ENCODE results near the gene ACSL1. TPM values are rescaled to one million over a fixed set of nuclear protein-coding genes. Genes with fewer than 3 reads are reported as not detected.

The ACSL1 gene
- total and polyA plus RNA-seq, 2 experiments from 2014 or later, result 6.2 to 13.1 TPM

- Mint-ChIP-seq H3K27ac (no peak overlapping the region), H3K4me3 (no peak overlapping the region), H3K4me1 (no peaks in the 10 kb centered on the region), H3K9me3 (no peaks in the 10 kb centered on the region), H3K27me3 (ENCODE audit: insufficient read depth, low read depth, poor library complexity) (no peaks in the 10 kb centered on the region), H3K36me3 (ENCODE audit: low read depth) (no peaks in the 10 kb centered on the region)
- Histone ChIP-seq H3F3A (replicated peaks; ENCODE audit: low read depth) (no peaks in the 10 kb centered on the region), H2AFZ (no peak overlapping the region), H3K4me1 (ENCODE audit: insufficient read depth) (no peaks in the 10 kb centered on the region), H3K36me3 (ENCODE audit: insufficient read depth) (no peaks in the 10 kb centered on the region), H3K4me3 (no peak overlapping the region), H3K9me2 (ENCODE audit: insufficient read depth) (no peaks in the 10 kb centered on the region), H3K79me2 (replicated peaks; ENCODE audit: insufficient read depth) (no peaks in the 10 kb centered on the region), H3K27ac (ENCODE audit: low read depth) (no peak overlapping the region), H3K27me3 (ENCODE audit: insufficient read depth) (no peaks in the 10 kb centered on the region), H4K20me1 (replicated peaks; ENCODE audit: insufficient read depth) (no peaks in the 10 kb centered on the region), H3K4me2 (no peak overlapping the region)
- no peak for TF ChIP-seq ZNF462 (CRISPR knock-in tag; IDR thresholded peaks at IDR 0.05)
- DNase-seq (ENCODE audit: low spot score), result no peak
- ATAC-seq, result no peak
These were observed 47.3 kb upstream of the ACSL1 start for GRCh38 chr4:184873054-184873453.

DNA sequence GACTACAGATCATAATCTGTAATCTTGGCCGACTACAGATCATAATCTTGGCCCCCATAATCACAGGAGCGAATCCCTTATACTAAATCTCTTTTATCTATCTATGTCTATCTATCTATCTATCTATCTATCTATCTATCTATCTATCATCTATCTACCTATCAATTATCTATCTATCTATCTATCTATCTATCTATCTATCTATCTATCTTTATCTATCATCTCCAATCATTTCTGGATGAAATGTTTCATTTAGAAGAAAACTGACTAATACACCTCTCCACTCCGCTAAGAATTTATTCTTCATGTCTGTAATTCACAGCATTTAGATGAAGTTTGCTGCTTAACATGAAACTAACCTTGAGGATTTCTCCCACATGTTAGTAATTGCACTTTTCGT is 45.0 kb upstream of the ACSL1 start:
- TF ChIP-seq CREB1 (CRISPR knock-in tag; IDR thresholded peaks at IDR 0.05; ENCODE audit: low read depth) (no peak), ZNF331 (CRISPR knock-in tag; IDR thresholded peaks at IDR 0.05; ENCODE audit: low read depth) (no peak)
- Histone ChIP-seq H2AFZ (no peak overlapping the region), H3K4me1 (ENCODE audit: insufficient read depth) (no peaks in the 10 kb centered on the region), H3F3A (replicated peaks; ENCODE audit: low read depth) (no peaks in the 10 kb centered on the region), H3K4me2 (no peak overlapping the region), H3K36me3 (ENCODE audit: insufficient read depth) (no peaks in the 10 kb centered on the region), H3K27me3 (ENCODE audit: insufficient read depth) (no peaks in the 10 kb centered on the region), H3K4me3 (no peak overlapping the region), H4K20me1 (replicated peaks; ENCODE audit: insufficient read depth) (no peaks in the 10 kb centered on the region), H3K27ac (ENCODE audit: low read depth) (no peak overlapping the region), H3K9me2 (ENCODE audit: insufficient read depth) (no peaks in the 10 kb centered on the region), H3K79me2 (replicated peaks; ENCODE audit: insufficient read depth) (no peaks in the 10 kb centered on the region)
- H3K27me3 Mint-ChIP-seq (ENCODE audit: insufficient read depth, low read depth, poor library complexity), result no peaks in the 10 kb centered on the region
- DNase-seq (ENCODE audit: low spot score) (no peak), ATAC-seq (no peak)
- H3K27ac Mint-ChIP-seq, result no peak overlapping the region
- H3K9me3 Mint-ChIP-seq, result no peaks in the 10 kb centered on the region
- H3K36me3 Mint-ChIP-seq (ENCODE audit: low read depth), result no peaks in the 10 kb centered on the region
- H3K4me3 Mint-ChIP-seq, result no peak overlapping the region
- no peaks in the 10 kb centered on the region; the same call in 2 of the 3 replicates for H3K4me1 Mint-ChIP-seq

All from GM23338 (cell line).